ENCODE data around the gene NDUFV3.

- TF ChIP-seq ZNF274 (IDR thresholded peaks at IDR 0.05; ENCODE audit: low read depth, low read length) (no peak), YY1 (IDR thresholded peaks at IDR 0.05; ENCODE audit: insufficient read depth, insufficient read length) (no peak)
These were observed 45.9 kb upstream of the NDUFV3 start for GRCh38 chr21:42847051-42847707.
